Testis (tissue), 3 donors: ENCODE results near the gene HOOK2. TPM values are rescaled to one million over a fixed set of nuclear protein-coding genes. Genes with fewer than 3 reads are reported as not detected.

Experiments used
- DNase-seq: peaks from one replicate; pipeline ENCODE4 v3.0.0-alpha.2; 2019
- H3K27ac ChIP-seq, 2 donors: fragments of 200-600 bp; sonication (generic); one replicate each; pipeline ENCODE4 v1.5.1; 2019
- H3K27me3 ChIP-seq: fragments of 200-600 bp; sonication (generic); one replicate; pipeline ENCODE4 v1.5.1; 2019
- H3K36me3 ChIP-seq: fragments of 200-600 bp; sonication (generic); one replicate; pipeline ENCODE4 v1.5.1; 2017; ENCODE audit warnings: low read depth; ENCODE audit errors: missing control alignments
- H3K4me1 ChIP-seq: fragments of 200-600 bp; sonication (generic); one replicate; pipeline ENCODE4 v1.5.1; 2019
- H3K4me3 ChIP-seq, 2 donors: fragments of 200-600 bp; sonication (generic); one replicate each; pipeline ENCODE4 v1.5.1; 2017 to 2019
- H3K9me3 ChIP-seq: fragments of 200-600 bp; sonication (generic); one replicate; pipeline ENCODE4 v1.5.1; 2017
- POLR2A ChIP-seq: fragments of 450-650 bp; IDR thresholded peaks from one replicate; pipeline ENCODE4 v1.6.1; 2017; ENCODE audit warnings: antibody characterized with exemption, mild to moderate bottlenecking, moderate library complexity
- WGBS, 2 donors: methylation state at CpG; one replicate each; pipeline ENCODE4 v1.1.5; 2018; 5-methylcytosine and 5-hydroxymethylcytosine counted together
- intact Hi-C: fragments of 100-400 bp; cut with DNase I; formaldehyde crosslinking; loops from one replicate; pipeline ENCODE4 v1.15.1; 2023; ENCODE audit warnings: low total_unique reads
- polyA plus RNA-seq: library from polyadenylated mRNA; stranded (reverse); fragments of 350-450 nt; fragmentation: Illumina TruSeq; extraction: RNeasy Lipid Tissue Mini Kit (QIAGEN cat#74804); gene quantifications from one replicate; pipeline ENCODE4 v1.2.3, GENCODE V29; 2014; ENCODE audit warnings: low read depth, low replicate concordance; ENCODE audit not compliant: insufficient read depth
- total RNA-seq, 2 donors: library from RNA; depleted of rRNA; stranded (reverse); fragments of >200 nt; gene quantifications; one replicate each; pipeline ENCODE4 v1.2.3, GENCODE V29; 2016
- TF ChIP-seq, protein P1 (sequence below), 3 experiments: fragments of 450-650 bp in 2 of 3; fragments of 200-600 bp in 1 of 3; sonication (generic) in 1 of 3; IDR thresholded peaks; one replicate each; pipeline ENCODE4 v1.5.1; 2016 to 2019; ENCODE audit warnings: antibody characterized with exemption in 3 of 3, mild to moderate bottlenecking in 2 of 3, moderate library complexity in 1 of 3

The HOOK2 gene
- total and polyA plus RNA-seq, 3 donors from 2014 or later, result 30.0 to 63.4 (median 54.4) TPM

DNA sequence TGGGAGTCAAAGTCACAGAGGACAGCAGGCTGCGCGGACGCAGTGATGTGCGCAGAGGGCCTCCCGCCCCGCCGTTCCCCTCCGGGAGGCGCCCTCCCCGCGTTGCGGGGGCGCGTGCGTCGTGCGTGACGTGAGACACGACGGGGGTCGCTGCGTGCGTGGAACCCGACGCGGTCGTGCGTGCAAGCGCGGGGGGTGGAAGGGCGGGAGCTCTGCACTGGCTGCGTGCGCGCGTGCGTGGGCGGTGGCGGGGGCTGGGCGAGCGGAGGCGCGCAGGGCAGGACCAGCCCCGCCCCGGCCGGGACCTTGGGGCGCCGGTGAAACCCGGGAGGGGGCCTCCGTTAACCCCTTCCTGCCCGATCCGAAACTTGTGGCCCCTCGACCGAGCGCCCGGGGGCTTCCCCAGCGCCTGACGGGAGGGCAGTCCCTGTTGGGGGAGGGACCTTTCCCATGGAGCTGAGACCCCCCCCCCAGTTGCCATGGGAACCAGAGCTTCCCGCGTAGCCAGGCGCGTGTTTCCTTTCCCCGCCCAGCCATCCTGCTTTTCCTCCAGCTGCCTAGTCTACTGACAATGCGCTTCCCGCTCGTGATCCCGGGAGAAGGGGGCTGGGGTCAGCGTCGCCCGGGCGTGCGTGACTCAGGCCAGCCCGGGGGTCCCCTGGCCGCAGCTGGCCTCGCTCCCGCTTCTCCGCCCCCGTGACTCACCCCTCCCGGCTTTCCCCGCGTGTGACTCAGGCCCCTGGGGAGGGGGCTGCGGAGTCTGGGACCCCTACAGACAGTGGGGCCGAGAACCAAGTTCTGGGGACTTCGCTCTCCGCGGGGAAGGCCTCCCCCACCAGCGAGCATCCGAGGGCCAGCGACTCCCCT is 7.3 kb upstream of the HOOK2 start:
- Histone ChIP-seq H3K4me1 (peaks cover 66% of the 10 kb centered on the region), H3K27ac (peak overlapping the region; percentile 82 to 98), H3K9me3 (no peaks in the 10 kb centered on the region), H3K36me3 (no peaks in the 10 kb centered on the region), H3K4me3 (peak overlapping the region; percentile 7 to 70), H3K27me3 (no peaks in the 10 kb centered on the region)
- intact Hi-C loops, result no loop called here
- 0% methylated on average over 74 of the region's 88 CpGs; no CpG with 5 or more reads in 1 of the 2 donors for WGBS, 2 donors
- TF ChIP-seq, protein P1, sequence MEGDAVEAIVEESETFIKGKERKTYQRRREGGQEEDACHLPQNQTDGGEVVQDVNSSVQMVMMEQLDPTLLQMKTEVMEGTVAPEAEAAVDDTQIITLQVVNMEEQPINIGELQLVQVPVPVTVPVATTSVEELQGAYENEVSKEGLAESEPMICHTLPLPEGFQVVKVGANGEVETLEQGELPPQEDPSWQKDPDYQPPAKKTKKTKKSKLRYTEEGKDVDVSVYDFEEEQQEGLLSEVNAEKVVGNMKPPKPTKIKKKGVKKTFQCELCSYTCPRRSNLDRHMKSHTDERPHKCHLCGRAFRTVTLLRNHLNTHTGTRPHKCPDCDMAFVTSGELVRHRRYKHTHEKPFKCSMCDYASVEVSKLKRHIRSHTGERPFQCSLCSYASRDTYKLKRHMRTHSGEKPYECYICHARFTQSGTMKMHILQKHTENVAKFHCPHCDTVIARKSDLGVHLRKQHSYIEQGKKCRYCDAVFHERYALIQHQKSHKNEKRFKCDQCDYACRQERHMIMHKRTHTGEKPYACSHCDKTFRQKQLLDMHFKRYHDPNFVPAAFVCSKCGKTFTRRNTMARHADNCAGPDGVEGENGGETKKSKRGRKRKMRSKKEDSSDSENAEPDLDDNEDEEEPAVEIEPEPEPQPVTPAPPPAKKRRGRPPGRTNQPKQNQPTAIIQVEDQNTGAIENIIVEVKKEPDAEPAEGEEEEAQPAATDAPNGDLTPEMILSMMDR (IDR thresholded peaks at IDR 0.05), result no peak
- TF ChIP-seq POLR2A, result no peak
- peak; percentile 91 for DNase-seq

DNA sequence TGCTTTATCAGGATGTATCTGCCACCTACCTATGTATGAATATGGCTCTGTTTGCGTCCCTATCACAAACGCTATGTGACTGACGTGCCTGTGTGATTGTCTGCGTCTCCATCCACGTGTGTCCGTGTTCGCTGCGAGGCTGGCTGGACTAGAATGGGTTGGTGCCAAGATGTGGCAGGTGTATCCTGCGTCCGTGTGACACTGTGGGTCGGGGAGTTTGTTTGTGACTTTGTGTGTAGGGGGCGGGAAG is 6.7 kb upstream of the HOOK2 start:
- peak overlapping the region; percentile 7 to 70 for H3K4me3 ChIP-seq
- TF ChIP-seq, protein P1 (IDR thresholded peaks at IDR 0.05), result no peak
- no peak for TF ChIP-seq POLR2A
- peak overlapping the region; percentile 82 to 98 for H3K27ac ChIP-seq
- H3K36me3 ChIP-seq, result no peaks in the 10 kb centered on the region
- no peaks in the 10 kb centered on the region for H3K9me3 ChIP-seq
- no peak for DNase-seq
- 1 to 3% methylated on average over 12 of the region's 12 CpGs for WGBS, 2 donors
- intact Hi-C loops, result no loop called here
- no peaks in the 10 kb centered on the region for H3K27me3 ChIP-seq
- peaks cover 64% of the 10 kb centered on the region for H3K4me1 ChIP-seq

GRCh38 chr19:12779162-12779993 is 4.0 kb upstream of the HOOK2 start:
- peak; percentile 60 for DNase-seq
- H3K36me3 ChIP-seq, result no peaks in the 10 kb centered on the region
- H3K4me3 ChIP-seq, result peak overlapping the region in 1 of 2 donors; percentile 68
- WGBS, 2 donors, result 21 to 35% methylated on average over 9 to 15 of the region's 15 CpGs
- TF ChIP-seq POLR2A, result no peak
- TF ChIP-seq, protein P1 (IDR thresholded peaks at IDR 0.05), result no peak
- no peaks in the 10 kb centered on the region for H3K9me3 ChIP-seq
- peak overlapping the region; percentile 93 to 95 for H3K27ac ChIP-seq
- intact Hi-C loops, result loop anchor here (10.0 kb wide), 1 partner anchor 65 kb away; no protein-coding TSS in a partner anchor
- H3K4me1 ChIP-seq, result peaks cover 51% of the 10 kb centered on the region
- H3K27me3 ChIP-seq, result no peaks in the 10 kb centered on the region

GRCh38 chr19:12778905-12779161 is 3.5 kb upstream of the HOOK2 start:
- 0 to 20% methylated on average over 4 to 6 of the region's 6 CpGs for WGBS, 2 donors
- TF ChIP-seq, protein P1 (IDR thresholded peaks at IDR 0.05), result no peak
- no peak for TF ChIP-seq POLR2A
- Histone ChIP-seq H3K27ac (peak overlapping the region; percentile 93 to 95), H3K36me3 (no peaks in the 10 kb centered on the region), H3K4me3 (peak overlapping the region in 1 of 2 donors; percentile 68), H3K4me1 (peaks cover 46% of the 10 kb centered on the region), H3K27me3 (no peaks in the 10 kb centered on the region), H3K9me3 (no peaks in the 10 kb centered on the region)
- DNase-seq, result no peak
- intact Hi-C loops, result loop anchor here (10.0 kb wide), 1 partner anchor 66 kb away; no protein-coding TSS in a partner anchor
